H1 (cell line): ENCODE measurements around the gene KCNMA1.

Experiments used
- BRCA1 ChIP-seq: IDR thresholded peaks from 2 replicates; pipeline ENCODE4 v1.6.1; 2012; ENCODE audit warnings: low read depth, low read length, improper control_type of control experiment
- KDM5A ChIP-seq: fragments of 200-600 bp; IDR thresholded peaks from 2 replicates; pipeline ENCODE4 v1.7.1; 2012; ENCODE audit warnings: mild to moderate bottlenecking, low read length, inconsistent platforms, mixed read lengths
- RAD21 ChIP-seq, 2 experiments: IDR thresholded peaks in 1 of 2; conservative IDR thresholded peaks in 1 of 2; 2 replicates each; pipeline ENCODE4 v1.6.1; 2011; ENCODE audit warnings: low read depth in 2 of 2, low read length in 2 of 2, improper control_type of control experiment in 1 of 2, inconsistent platforms in 1 of 2, mild to moderate bottlenecking in 1 of 2, moderate library complexity in 1 of 2
- TF ChIP-seq, protein P1 (sequence below), 3 experiments: IDR thresholded peaks; 1 replicate in 2 of 3; 2 replicates in 1 of 3; pipeline versions ENCODE4 v1.5.1 to v1.6.1; 2011; ENCODE audit warnings: low read length in 3 of 3, mild to moderate bottlenecking in 3 of 3, inconsistent platforms in 2 of 3, low read depth in 1 of 3, moderate library complexity in 1 of 3; ENCODE audit not compliant: insufficient read depth in 1 of 3; ENCODE audit errors: control extremely low read depth in 1 of 3

DNA sequence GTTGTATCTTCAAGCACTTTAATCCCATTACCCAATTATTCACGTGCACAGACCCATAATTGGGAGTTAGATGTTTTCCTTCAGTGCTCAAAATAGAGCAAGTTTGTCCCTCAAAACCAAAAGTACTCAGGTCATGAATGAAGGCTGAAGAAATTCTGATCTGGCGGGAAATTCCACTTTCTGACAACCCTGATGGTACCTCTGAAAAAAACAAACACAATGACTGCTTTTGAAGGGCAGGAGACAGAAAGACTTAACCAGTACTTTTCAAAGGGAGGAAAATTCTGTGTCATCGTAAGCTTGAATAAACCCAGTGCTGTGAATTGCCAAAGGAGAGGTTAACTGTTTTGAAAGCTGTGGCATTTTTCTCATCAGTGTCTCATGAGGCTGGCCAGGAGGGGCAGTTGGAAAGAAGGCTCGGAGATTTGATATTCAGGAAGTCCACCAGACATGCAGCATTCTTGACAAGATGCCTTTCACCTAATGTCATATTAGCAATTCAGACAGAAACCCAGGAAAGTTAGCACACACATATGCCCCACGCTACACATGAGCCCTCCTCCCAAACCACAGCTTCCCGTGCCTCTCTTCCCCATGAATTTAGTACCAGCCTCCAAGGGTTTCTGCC lies 347.0 kb downstream of the KCNMA1 start:
- TF ChIP-seq KDM5A = no peak
- no peak for TF ChIP-seq BRCA1
- no peak for TF ChIP-seq RAD21 (IDR thresholded peaks at IDR 0.05 in 1 of 2, conservative IDR thresholded peaks at IDR 0.05 in 1 of 2; ENCODE audit: low read depth in 2 of 2, low read length in 2 of 2)
- TF ChIP-seq, protein P1, sequence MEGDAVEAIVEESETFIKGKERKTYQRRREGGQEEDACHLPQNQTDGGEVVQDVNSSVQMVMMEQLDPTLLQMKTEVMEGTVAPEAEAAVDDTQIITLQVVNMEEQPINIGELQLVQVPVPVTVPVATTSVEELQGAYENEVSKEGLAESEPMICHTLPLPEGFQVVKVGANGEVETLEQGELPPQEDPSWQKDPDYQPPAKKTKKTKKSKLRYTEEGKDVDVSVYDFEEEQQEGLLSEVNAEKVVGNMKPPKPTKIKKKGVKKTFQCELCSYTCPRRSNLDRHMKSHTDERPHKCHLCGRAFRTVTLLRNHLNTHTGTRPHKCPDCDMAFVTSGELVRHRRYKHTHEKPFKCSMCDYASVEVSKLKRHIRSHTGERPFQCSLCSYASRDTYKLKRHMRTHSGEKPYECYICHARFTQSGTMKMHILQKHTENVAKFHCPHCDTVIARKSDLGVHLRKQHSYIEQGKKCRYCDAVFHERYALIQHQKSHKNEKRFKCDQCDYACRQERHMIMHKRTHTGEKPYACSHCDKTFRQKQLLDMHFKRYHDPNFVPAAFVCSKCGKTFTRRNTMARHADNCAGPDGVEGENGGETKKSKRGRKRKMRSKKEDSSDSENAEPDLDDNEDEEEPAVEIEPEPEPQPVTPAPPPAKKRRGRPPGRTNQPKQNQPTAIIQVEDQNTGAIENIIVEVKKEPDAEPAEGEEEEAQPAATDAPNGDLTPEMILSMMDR (IDR thresholded peaks at IDR 0.05; ENCODE audit: control extremely low read depth in 1 of 3, insufficient read depth in 1 of 3, low read depth in 1 of 3, low read length in 3 of 3) = no peak
